UCSD-AML1 (cell line): ENCODE results near the gene HPD.
"Not testable (repeated sequence)": the region's sequence is repeated elsewhere in the genome, so short reads cannot be mapped to it uniquely, and the experiment has no call there.

Experiments used
- DNase-seq: peaks from one replicate; lab custom pipeline; 2025; ENCODE audit not compliant: unreplicated experiment; lab: John Stamatoyannopoulos, UW

HPD gene

GRCh38 chr12:121800694-121801594 is 57.7 kb downstream of the HPD start:
- peak; percentile 66 for DNase-seq

GRCh38 chr12:121799842-121800693 is 58.6 kb downstream of the HPD start:
- DNase-seq, result peak; percentile 70

GRCh38 chr12:121799156-121799841 is 59.4 kb downstream of the HPD start:
- peak; percentile 44 for DNase-seq

GRCh38 chr12:121798787-121799155 is 59.9 kb downstream of the HPD start:
- DNase-seq, result no peak

GRCh38 chr12:121797937-121798786 is 60.5 kb downstream of the HPD start:
- no peak for DNase-seq

- DNase-seq, result no peak
Measured at GRCh38 chr12:121796855-121797751, 61.6 kb downstream of the HPD start.

- peak; percentile 90 for DNase-seq
Measured at GRCh38 chr12:121795034-121795968, 63.4 kb downstream of the HPD start.

GRCh38 chr12:121794534-121795033 is 64.1 kb downstream of the HPD start:
- no peak for DNase-seq

GRCh38 chr12:121793838-121794533 is 64.7 kb downstream of the HPD start:
- DNase-seq, result peak; percentile 96

GRCh38 chr12:121793440-121793837 is 65.2 kb downstream of the HPD start, which contains the start of gene RHOF:
Gene RHOF (minus strand): TSS chr12:121793688. CDS start chr12:121793633, 55 bp downstream.
- DNase-seq, result peak; percentile 91

GRCh38 chr12:121792607-121793439 is 65.8 kb downstream of the HPD start:
- peak; percentile 66 for DNase-seq

- no peak for DNase-seq
Measured at GRCh38 chr12:121791671-121792551, 66.7 kb downstream of the HPD start.

- DNase-seq, result not testable (repeated sequence)
Measured at GRCh38 chr12:121790785-121791184, 67.9 kb downstream of the HPD start.

GRCh38 chr12:121789800-121790728 is 68.6 kb downstream of the HPD start:
- DNase-seq, result peak; percentile 94
